HG03025 (cell line): ENCODE data around the gene GLE1.

Experiments
- ATAC-seq: cut with Tn5 transposase; IDR thresholded peaks from one replicate; pipeline ENCODE4 v1.9.1; 2021; ENCODE audit warnings: mild to moderate bottlenecking, moderate library complexity; ENCODE audit not compliant: unreplicated experiment, low FRiP score

Gene GLE1

GRCh38 chr9:128504485-128505413 is at the start of gene GLE1:
Gene GLE1 (plus strand): TSS chr9:128504719. CDS start chr9:128504806, 87 bp downstream.
- peak; percentile 69 for ATAC-seq

- no peak for ATAC-seq
These were observed 49.5 kb upstream of the GLE1 start for GRCh38 chr9:128454991-128455390.

- ATAC-seq: peak; percentile 72
These were observed 48.5 kb upstream of the GLE1 start, which contains the start of gene ODF2 for GRCh38 chr9:128455849-128456612. Gene ODF2 (plus strand): TSS chr9:128456006. CDS start chr9:128456092, 86 bp downstream.

- peak; percentile 61 for ATAC-seq
These were observed 47.9 kb upstream of the GLE1 start for GRCh38 chr9:128456613-128457061.

GRCh38 chr9:128457207-128457606 is 47.3 kb upstream of the GLE1 start:
- no peak for ATAC-seq

- no peak for ATAC-seq
These were observed 45.5 kb upstream of the GLE1 start for GRCh38 chr9:128459011-128459410.

- ATAC-seq: no peak
These were observed 35.4 kb upstream of the GLE1 start for GRCh38 chr9:128469070-128469469.

- no peak for ATAC-seq
These were observed 34.0 kb upstream of the GLE1 start for GRCh38 chr9:128470560-128470959.

- no peak for ATAC-seq
These were observed 31.4 kb upstream of the GLE1 start for GRCh38 chr9:128473104-128473503.

- no peak for ATAC-seq
These were observed 28.7 kb upstream of the GLE1 start for GRCh38 chr9:128475867-128476266.

GRCh38 chr9:128479262-128479661 is 25.3 kb upstream of the GLE1 start:
- ATAC-seq: no peak

GRCh38 chr9:128481561-128481960 is 23.0 kb upstream of the GLE1 start:
- ATAC-seq: no peak

GRCh38 chr9:128482186-128482585 is 22.3 kb upstream of the GLE1 start:
- ATAC-seq: no peak

- ATAC-seq: no peak
These were observed 19.7 kb upstream of the GLE1 start for GRCh38 chr9:128484686-128485413.

GRCh38 chr9:128485414-128485855 is 19.1 kb upstream of the GLE1 start:
- ATAC-seq: no peak

- ATAC-seq: no peak
These were observed 18.3 kb upstream of the GLE1 start for GRCh38 chr9:128486201-128486600.

GRCh38 chr9:128493424-128493823 is 11.1 kb upstream of the GLE1 start:
- ATAC-seq: no peak

GRCh38 chr9:128494108-128494745 is 10.3 kb upstream of the GLE1 start:
- no peak for ATAC-seq

- ATAC-seq: no peak
These were observed 9.8 kb upstream of the GLE1 start for GRCh38 chr9:128494746-128495129.

GRCh38 chr9:128495296-128495695 is 9.2 kb upstream of the GLE1 start:
- no peak for ATAC-seq
